GM18505 (cell line): ENCODE results near the gene ASF1A.

Experiments
- ATAC-seq: cut with Tn5 transposase; IDR thresholded peaks from one replicate; pipeline ENCODE4 v1.9.1; 2021; ENCODE audit not compliant: unreplicated experiment
- POLR2A ChIP-seq: IDR thresholded peaks from 4 replicates; pipeline ENCODE4 v1.6.1; 2011; ENCODE audit warnings: borderline replicate concordance; ENCODE audit not compliant: insufficient read depth, insufficient read length; ENCODE audit errors: extremely low read depth

Gene ASF1A

DNA sequence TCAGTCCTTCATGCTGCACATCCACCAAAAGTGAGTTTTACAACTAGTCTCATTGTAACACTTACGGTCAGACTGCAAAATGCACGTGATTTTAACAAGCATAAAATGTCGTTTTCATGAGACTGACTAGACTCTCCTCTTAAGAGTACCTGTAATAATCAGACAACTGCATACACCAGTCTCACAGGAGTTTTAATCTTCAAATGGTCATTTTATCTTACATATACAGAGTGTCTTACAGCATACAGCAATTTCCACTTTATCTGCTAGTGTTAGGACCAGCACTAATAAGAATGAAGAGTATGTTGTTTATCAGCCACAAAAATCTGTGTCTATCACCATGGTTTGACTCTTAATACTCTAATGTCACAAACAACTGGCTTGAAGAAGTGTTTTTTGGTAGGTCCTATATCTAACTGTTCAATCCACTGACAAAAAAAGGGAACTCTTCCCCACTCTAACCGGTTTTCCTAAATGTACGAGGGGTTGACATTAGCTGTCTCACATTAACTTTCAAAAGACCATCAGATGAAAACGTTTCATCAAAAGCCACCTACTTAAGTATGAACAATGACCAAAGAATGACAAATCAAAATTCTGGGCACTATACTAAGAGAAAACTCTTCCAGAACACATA lies 1.5 kb upstream of the ASF1A start:
- ATAC-seq, result no peak
- TF ChIP-seq POLR2A, result no peak

DNA sequence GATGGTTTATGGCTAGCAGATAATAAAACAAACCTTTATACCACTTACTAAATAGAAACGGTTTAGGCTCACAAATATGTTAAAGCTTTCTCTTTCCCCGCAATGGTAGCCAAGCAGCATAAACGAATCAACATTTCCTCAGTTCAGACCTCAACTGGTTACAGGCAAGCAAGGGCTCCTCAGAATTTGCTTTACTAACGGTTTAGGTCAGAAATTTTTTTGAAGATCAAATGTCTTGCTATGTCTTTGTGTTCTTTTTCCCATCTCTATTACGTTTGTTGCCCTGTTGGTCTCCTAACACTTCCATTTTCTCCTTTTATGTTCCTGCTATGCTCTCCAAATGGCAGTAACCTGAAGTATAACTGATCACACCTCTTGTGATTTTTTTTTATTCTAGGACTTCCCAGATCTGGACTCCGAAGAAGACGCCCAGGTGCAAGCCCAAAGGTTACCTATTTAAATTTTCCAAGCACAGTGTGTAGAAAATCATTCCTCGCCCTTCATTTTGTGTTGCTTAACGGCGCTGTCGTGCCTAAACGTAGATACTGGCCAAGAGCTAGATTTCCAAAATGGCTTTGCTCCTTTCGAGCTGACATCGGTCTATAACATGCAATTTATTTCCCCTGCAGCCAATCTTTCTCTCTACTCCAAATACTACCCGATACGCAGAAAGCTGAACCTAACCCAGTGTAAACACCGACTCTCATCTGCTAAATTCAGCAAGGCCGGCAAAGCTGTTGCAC lies 717 bp upstream of the ASF1A start:
- ATAC-seq, result peak; percentile 11
- TF ChIP-seq POLR2A, result no peak

DNA sequence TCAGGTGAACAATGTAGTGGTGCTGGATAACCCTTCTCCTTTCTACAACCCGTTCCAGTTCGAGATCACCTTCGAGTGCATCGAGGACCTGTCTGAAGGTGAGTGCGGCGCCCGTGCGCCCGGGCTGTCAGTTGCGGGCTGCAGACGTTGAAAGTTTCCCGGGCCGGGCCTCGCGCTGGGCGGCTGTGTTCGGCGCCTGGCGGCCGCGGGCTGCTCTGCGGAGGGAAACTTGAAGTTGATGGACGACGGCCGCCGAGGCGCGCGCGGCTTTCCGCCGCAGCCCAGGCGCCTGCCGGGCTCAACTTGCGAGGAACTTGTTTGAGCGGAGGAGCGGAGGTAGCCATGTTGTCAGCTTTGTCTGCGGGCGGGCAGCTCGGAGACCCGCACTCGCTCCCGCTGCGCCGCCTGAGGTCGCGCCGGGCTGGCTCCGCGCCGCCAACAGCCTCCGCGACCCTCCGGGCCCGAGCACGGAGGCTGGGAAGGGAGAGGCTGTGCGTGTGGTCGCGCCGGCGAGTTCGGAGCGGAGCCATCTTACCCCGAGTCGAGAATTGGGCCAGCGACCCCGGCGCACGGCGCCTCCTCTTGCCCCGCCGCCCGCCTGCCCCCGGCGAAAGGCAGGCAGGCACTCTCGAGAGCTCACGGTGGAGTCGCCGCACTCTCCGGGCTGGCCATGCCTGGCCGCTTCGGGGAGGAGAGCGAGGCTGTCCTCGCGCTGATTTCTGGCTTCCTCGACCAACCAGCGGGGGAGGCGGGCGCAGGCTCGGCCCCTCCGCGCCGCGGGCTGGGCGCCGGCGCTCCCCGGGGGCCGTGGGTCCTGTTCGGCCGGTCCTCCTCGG lies 691 bp downstream of the ASF1A start:
- TF ChIP-seq POLR2A, result peak; percentile 80
- peak; percentile 37 for ATAC-seq

DNA sequence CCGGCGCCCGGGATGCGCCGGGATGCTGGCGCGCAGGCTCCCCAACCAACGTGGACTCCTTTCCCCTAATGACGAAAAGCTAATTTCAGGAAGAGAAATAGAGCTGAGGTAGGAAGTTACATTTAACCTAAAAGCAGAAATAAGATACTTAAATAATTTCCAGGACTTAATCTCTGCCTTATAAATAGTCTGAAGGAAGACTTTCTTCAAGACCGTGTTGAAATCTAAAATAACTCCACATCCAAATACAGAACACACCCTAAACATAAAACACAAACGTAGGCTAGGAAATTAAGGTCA lies 1.3 kb downstream of the ASF1A start:
- no peak for ATAC-seq
- no peak for TF ChIP-seq POLR2A

DNA sequence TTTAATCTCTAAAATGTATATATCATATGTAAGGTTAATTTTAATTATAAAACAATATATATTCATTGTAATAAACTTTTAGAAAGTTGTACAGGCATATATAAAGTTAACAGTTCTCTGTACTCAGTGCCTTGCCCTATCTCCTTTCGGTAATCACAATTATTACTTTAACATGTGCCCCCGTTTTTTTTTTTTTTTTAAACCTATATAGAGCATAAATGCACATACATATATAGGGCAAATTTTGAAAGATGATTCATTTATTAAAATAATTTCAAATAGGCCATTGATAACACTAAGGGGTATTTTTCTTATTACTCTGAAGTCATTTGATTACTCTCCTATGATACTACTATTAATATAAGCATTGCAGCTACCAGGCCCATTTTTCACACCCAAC lies 1.9 kb downstream of the ASF1A start:
- TF ChIP-seq POLR2A, result no peak
- no peak for ATAC-seq

- TF ChIP-seq POLR2A, result no peak
- ATAC-seq, result no peak
These were observed 2.6 kb downstream of the ASF1A start for GRCh38 chr6:118896339-118897136.

DNA sequence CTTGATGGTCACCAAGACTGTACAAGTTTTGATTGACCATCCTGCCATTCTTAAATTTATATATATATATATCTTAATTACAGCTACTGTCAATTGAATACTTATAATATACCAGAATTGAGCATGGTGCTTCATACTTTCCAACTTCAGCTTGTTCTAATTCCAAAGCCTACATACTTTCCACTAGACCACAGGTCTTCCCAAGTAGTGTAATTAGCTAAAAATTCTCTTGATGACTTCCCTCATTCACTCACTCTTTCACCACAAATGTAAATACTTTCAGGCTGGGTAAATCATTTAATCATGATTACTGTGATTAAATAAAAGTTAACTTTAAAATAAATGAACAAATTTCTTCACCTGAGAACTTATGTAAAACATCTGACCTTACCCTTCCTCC lies 3.4 kb downstream of the ASF1A start:
- ATAC-seq, result no peak
- TF ChIP-seq POLR2A, result no peak

GRCh38 chr6:118899948-118900347 lies 6.0 kb downstream of the ASF1A start:
- TF ChIP-seq POLR2A, result no peak
- no peak for ATAC-seq

- no peak for ATAC-seq
- TF ChIP-seq POLR2A, result no peak
These were observed 8.8 kb downstream of the ASF1A start for GRCh38 chr6:118902726-118903125.

DNA sequence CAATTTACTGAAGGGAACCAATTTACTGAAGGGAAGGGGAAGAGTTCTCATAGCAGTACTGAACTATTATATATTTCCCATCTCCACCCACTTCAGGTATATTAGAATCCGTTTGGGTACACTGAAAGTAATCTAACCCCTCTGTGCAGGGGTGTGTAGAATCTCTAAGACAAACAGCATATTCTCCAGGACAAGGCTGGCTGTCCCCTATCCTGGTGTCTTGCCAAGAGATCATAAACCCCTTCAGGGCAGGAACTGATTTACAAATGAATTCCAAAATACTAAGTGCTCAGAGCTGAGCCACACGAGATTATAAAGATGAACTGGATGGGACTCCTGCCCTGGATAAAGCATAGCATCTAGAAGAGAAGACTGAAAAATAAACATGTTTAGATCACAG lies 9.2 kb downstream of the ASF1A start:
- ATAC-seq, result no peak
- no peak for TF ChIP-seq POLR2A

DNA sequence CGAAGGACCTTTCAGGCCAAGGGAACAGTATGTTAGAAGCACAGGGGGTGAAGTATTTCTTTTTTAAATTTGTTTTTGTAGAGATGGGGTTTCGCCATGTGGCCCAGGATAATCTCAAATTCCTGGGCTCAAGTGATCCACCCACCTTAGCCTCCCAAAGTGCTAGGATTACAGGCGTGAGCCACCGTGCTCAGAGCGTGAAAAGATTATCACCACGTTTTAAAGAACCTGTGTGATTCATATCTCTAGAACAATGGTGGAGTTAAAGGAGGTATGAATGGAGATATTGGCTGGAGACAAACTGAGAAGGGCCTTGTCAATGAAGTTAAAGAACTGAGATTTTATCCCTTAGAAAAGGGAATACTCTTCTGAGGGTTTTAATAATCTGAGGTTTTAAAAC lies 9.7 kb downstream of the ASF1A start:
- TF ChIP-seq POLR2A, result no peak
- ATAC-seq, result no peak

DNA sequence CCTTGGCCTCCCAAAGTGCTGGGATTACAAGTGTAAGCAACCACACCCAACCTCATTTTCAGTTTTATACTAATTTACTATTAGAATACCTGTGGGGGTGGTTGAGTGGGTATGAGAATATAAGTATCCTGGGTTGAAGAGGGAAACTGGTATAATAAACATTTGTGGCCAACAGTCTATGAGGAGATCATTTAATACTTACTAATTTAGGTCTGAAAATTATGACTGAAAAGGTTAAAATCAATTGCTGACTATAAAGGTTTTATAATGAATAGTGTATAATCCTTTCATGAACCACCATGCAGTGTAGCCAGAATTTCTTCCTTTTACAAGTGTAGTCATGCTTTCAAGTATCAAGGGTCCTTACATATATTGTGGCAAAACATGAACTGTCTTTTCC lies 11.1 kb downstream of the ASF1A start:
- no peak for TF ChIP-seq POLR2A
- no peak for ATAC-seq

GRCh38 chr6:118905851-118906250 lies 11.9 kb downstream of the ASF1A start:
- no peak for TF ChIP-seq POLR2A
- ATAC-seq, result no peak
